ENCODE measurements around the gene KRTAP1-4. TPM values are rescaled to one million over a fixed set of nuclear protein-coding genes. Genes with fewer than 3 reads are reported as not detected.
"Not testable (repeated sequence)": the region's sequence is repeated elsewhere in the genome, so short reads cannot be mapped to it uniquely, and the experiment has no call there.

KRTAP1-4 gene
- total RNA-seq, result not detected
- long read RNA-seq, result 0 reads

- ATAC-seq (ENCODE audit: poor library complexity) (no peak), DNase-seq (no peak)
- intact Hi-C loops (cut with DNase I), result no loop called here
Measured at GRCh38 chr17:41029633-41030245, at the start of gene KRTAP1-4. TSS of gene KRTAP1-4 (minus strand) at chr17:41030195. CDS start at chr17:41030078, 117 bp downstream.

DNA sequence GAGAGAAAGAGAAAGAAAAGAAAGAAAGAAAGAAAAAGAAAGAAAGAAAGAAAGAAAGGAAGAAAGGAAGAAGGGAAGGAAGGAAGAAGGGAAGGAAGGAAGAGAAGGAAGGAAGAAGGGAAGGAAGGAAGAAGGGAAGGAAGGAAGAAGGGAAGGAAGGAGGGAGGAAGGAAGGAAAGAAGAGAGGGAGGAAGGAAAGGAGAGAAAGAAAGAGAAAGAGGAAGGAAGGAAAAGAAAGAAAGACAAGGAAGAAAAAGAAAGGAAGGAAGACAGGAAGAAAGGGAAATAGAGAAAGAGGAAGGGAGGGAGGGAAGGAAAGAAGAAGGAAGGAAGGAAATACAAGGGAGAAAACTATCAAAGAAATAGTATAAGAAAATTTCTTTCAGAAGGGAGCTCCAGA, 46.8 kb upstream of the KRTAP1-4 start:
- intact Hi-C loops (cut with DNase I), result no loop called here
- DNase-seq (no peak), ATAC-seq (ENCODE audit: poor library complexity) (no peak)

GRCh38 chr17:41073676-41074075, 43.7 kb upstream of the KRTAP1-4 start:
- DNase-seq, result no peak
- intact Hi-C loops (cut with DNase I), result no loop called here
- ATAC-seq (ENCODE audit: poor library complexity), result no peak

DNA sequence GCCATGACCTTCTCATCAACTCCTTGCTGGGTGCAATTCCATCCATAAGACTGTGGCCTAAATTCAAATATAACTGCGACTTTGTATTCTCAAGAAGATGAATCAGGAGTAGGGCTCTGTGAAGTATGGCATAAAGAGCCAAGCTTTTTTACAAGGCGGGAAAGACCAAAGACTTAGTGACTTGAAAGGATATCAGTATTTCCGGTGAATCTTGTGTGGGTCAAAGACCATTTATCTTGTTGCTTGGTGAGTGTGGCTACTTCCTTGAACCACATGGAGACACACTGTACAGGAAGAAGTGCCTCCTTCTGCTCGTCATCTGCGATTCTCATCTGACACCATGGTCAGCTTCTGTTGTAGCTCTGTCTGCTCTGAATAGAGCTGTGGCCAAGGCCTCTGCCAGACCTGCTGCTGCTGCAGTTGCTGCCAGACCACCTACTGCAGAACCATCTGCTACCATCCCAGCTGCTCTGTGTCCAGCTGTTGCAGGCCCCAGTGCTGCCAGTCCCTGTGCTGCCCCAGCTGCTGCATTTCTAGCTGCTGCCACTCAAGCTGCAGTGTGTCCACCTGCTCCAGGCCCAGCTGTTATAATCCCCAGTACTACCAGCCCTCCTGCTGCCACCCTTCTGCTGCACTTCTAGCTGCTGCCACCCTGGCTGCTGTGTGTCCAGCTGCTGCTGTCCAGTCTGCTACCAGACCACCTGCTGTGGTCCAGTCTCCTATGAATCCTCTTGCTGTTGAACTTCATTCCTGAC, 41.8 kb upstream of the KRTAP1-4 start:
- intact Hi-C loops (cut with DNase I), result no loop called here
- DNase-seq (peak; percentile 31), ATAC-seq (ENCODE audit: poor library complexity) (no peak)

DNA sequence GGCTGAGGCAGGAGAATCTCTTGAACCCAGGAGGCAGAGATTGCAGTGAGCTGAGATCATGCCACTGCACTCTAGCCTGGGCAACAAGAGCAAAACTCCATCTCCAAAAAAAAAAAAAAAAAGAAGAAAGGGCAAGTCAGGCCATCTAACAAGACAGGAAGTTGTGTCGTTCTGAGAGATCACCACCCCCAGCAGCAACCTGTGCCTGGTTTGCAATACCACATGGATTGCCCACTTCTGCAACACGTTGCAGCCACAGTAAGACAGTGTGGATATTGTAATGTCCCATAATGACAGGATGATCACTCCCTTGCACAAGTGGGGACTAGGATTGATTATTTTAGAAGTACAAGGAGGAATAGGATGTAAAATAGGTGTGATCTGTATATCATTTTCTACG, 39.0 kb upstream of the KRTAP1-4 start:
- no peak for ATAC-seq (ENCODE audit: poor library complexity)
- intact Hi-C loops (cut with DNase I), result no loop called here
- DNase-seq, result no peak

- ATAC-seq (ENCODE audit: poor library complexity), result no peak
- intact Hi-C loops (cut with DNase I), result no loop called here
- DNase-seq, result no peak
Measured at GRCh38 chr17:41067281-41067680, 37.3 kb upstream of the KRTAP1-4 start.

DNA sequence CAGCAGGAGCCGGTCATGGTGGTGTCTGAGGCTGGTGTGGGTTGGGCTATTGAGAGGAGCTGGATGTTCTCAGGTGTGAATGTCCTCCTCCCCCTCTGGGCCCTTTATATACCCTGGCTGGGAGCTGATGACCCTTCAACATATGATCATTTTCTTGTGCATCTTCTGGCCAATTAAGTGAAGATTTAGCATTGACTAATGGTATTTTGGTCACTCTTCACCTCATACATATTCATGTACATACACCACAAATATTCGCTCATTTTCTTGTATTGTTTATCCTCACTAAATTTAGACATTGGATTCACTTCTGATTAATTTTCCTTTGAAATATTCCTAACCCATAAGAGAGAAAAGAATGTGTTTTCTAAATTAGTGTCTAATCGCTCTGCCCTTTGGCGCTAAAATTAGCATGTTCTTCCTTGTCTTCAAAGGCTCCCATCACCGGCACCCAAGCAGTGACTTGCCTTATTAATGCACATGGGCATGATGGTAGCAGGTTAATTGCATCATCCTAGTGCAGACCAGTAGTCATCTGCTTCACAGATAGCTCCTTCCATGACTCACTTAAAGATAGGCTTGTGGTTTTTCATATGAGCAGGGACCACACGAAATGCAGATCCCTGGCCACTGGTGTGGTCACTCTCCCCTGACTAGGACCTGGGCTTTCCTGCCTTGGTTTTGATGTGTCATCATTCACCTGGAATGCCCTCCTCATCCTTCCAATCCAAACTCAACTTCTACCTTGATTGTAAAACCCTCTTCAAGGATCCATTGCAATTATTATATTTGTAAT, 36.0 kb upstream of the KRTAP1-4 start, which contains the start of gene KRTAP2-4:
KRTAP2-4 (minus strand) TSS at position 51 of the 796 bp plus-strand sequence; CDS start at position 17, 34 bp downstream.
- intact Hi-C loops (cut with DNase I), result no loop called here
- DNase-seq (no peak), ATAC-seq (ENCODE audit: poor library complexity) (no peak)

DNA sequence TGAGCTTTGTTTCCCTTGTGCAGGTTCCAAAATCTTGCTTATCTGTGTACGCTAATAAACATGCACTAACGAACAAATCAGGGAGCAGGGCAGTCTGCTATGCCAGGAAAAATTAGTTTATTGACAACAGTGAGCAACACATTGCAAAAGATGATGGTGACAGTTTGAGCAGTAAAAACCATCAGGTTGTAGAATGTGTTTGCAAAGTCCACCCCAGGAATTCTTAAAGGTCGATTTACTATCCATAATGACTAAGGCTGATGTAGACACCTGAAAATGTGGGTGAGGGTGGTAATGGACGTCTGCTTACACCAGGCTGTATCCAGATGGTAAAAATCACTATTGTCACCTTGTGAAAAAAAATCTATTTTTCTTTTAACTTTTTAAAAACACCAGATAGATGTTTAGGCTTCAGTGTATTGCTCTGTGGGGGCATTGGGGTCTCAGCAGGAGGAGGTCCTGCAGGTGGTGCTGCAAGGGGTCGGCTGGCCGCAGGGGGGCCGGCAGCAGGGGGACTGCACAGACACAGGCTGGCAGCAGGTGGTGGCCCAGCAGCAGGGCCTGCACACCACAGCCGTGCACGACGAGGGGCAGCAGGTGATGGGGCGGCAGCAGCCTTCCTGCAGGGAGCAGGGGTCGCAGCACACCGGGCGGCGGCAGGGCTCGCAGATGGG, 35.2 kb upstream of the KRTAP1-4 start:
- DNase-seq; ATAC-seq (ENCODE audit: poor library complexity); intact Hi-C loops (cut with DNase I): not testable (repeated sequence)

DNA sequence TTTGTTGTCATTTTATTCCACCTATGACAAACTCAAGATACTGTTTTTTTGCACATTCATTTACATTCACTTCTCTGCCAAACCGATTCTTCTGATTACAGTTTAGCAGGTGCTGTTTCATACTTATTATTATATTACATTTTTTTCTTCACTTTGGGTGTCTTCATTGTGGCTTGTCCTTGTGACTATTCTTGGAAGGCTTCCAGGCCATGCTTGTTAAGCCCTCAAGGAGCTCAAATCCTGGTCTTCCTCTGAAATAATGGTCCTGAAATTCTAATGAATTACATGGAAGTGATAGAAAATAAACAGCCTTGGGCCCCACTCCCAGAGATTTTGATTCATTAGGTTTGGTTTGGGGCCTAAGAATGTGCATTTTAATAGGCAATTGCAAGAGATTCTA, 34.3 kb upstream of the KRTAP1-4 start:
- intact Hi-C loops (cut with DNase I), result no loop called here
- ATAC-seq (ENCODE audit: poor library complexity) (no peak), DNase-seq (no peak)

DNA sequence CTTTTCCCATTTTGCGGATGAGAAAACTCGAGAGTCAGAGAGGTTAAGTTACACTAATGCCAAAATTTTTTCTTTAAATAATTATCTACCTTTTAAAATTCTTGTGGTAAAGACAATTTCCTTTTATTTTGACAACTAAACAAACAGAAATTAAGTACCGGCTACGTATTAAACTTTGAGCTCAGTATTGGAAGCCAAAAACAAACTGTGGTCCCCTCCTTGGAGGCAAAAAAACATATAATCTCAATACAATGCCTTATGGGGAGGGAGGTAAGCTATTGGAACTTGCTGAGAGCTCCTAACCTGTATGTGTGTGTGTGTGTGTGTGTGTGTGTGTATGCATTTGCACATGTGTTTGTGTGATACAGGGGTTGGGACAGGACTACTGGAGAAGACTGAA, 33.5 kb upstream of the KRTAP1-4 start:
- DNase-seq (no peak), ATAC-seq (ENCODE audit: poor library complexity) (no peak)
- intact Hi-C loops (cut with DNase I), result no loop called here

- intact Hi-C loops (cut with DNase I), result no loop called here
- no peak for ATAC-seq (ENCODE audit: poor library complexity)
Measured at GRCh38 chr17:41061964-41062363, 32.0 kb upstream of the KRTAP1-4 start.

GRCh38 chr17:41060052-41060604, 30.1 kb upstream of the KRTAP1-4 start, which contains the start of gene KRTAP2-3:
TSS of gene KRTAP2-3 (minus strand) at chr17:41060114. CDS start at chr17:41060050, 64 bp downstream.
- intact Hi-C loops (cut with DNase I), result no loop called here
- DNase-seq, result no peak
- ATAC-seq (ENCODE audit: poor library complexity), result no peak

More at GRCh38 chr17:41061964-41062363, 32.0 kb upstream of the KRTAP1-4 start:
- DNase-seq, result no peak

DNA sequence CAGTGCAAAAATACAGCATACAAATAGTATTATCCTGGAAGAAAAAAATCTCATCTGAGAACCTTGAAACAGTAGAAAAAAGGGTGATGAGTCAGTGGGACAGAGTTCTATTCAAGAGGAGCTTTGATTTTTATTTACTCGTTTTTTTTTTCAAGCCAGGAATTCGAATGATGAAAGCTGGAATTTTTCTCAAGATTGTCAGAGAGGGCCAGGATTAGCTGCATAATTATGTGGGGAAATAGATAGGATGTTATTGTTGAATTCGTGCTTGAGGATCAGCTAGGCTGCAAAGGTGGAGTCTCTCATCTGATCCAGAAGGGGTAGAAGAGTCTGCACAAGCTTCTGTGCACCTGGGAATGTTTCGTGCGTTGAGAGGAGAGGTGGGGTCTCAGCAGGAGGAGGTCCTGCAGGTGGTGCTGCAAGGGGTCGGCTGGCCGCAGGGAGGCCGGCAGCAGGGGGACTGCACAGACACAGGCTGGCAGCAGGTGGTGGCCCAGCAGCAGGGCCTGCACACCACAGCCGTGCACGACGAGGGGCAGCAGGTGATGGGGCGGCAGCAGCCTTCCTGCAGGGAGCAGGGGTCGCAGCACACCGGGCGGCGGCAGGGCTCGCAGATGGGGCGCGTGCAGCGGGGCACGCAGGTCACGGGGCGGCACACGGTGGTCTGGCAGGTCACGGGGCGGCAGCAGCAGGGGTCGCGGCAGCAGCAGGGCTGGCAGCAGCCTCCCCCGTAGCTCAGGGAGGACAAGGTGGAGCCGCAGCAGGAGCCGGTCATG, 29.5 kb upstream of the KRTAP1-4 start:
- intact Hi-C loops (cut with DNase I); DNase-seq: not testable (repeated sequence)

GRCh38 chr17:41058741-41059140, 28.7 kb upstream of the KRTAP1-4 start:
- intact Hi-C loops (cut with DNase I), result no loop called here
- no peak for DNase-seq
- no peak for ATAC-seq (ENCODE audit: poor library complexity)

More for the DNA sequence above, 29.5 kb upstream of the KRTAP1-4 start:
- not testable (repeated sequence) for ATAC-seq (ENCODE audit: poor library complexity)

GRCh38 chr17:41057547-41057946, 27.6 kb upstream of the KRTAP1-4 start:
- ATAC-seq (ENCODE audit: poor library complexity), result no peak

GRCh38 chr17:41055130-41055529, 25.1 kb upstream of the KRTAP1-4 start, which contains the start of gene KRTAP2-2:
TSS of gene KRTAP2-2 (minus strand) at chr17:41055230. CDS start at chr17:41055211, 19 bp downstream.
- intact Hi-C loops (cut with DNase I); ATAC-seq (ENCODE audit: poor library complexity); DNase-seq: not testable (repeated sequence)

More at GRCh38 chr17:41057547-41057946, 27.6 kb upstream of the KRTAP1-4 start:
- no peak for DNase-seq
- intact Hi-C loops (cut with DNase I), result no loop called here

DNA sequence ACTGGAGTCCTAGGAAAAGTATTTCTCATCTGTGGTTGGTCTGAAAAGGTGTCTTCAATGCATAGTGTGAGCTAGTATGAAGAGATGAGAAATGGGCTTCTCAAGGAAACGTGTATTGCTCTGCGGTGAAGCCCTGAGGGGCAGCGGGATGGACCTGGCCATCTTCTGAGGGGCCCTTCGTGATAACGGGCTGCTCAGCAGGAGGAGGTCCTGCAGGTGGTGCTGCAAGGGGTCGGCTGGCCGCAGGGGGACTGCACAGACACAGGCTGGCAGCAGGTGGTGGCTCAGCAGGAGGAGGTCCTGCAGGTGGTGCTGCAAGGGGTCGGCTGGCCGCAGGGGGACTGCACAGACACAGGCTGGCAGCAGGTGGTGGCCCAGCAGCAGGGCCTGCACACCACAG, 24.6 kb upstream of the KRTAP1-4 start:
- intact Hi-C loops (cut with DNase I); DNase-seq; ATAC-seq (ENCODE audit: poor library complexity): not testable (repeated sequence)

All from Right ventricle myocardium superior (tissue), 1 donor.